IPS DF 4.7 (cell line): Measurements from ENCODE around the gene KNOP1.

Source experiments
- DNase-seq: peaks from one replicate; pipeline ENCODE4 v3.0.0-alpha.2; 2013; ENCODE audit warnings: low spot score; ENCODE audit errors: extremely low read depth

The KNOP1 gene

DNA sequence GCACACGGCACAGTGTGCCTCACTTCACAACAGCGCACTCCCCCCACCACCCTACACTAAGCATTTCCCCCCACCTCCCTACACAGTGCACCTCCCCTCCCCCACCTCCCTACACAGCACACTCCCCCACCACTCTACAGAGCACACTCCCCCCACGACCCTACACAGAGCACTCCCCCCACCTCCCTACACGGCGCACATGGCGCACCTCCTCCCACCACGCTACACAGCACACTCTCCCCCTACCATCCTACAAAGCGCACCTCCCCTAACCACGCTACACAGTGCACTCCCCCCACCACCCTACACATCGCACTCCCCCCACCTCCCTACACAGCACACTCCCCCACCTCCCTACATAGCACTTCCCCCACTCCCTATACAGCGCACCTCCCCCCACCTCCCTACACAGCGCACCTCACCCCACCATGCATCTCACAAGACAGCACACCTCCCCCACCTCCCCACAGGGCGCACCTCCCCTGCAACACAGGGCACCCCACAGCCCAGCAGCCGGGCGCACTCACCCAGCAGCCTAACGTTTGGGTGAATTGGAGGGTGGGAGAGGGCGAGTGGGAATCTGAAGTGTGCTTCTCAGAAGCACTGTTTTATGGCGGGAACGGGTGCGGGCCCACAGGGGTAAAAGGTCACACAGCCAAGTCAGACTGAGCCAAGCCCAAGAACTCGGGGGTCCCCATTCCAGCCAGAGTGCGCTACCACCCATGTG, 10.3 kb downstream of the KNOP1 start:
- DNase-seq, result no peak

DNA sequence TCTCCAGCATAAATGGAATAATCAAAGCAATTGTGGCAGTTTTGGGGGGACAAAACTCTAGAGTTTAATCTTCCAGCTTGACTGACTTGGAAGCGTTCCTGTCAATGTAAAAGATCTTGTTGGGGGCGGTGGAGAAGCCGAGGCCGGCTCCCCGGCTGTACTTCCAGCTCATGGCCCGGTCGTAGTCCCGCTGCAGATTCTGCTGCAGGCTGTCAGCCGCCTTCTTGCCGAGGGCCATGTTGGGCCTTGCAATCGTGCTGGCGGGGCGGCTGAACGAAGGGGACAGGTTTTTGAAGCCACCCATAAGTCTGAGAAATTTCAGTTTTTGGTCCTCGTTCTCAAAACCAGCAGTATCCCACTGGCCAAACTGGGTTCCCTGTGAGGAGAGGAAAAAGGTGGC, 11.2 kb downstream of the KNOP1 start:
- DNase-seq, result no peak

DNA sequence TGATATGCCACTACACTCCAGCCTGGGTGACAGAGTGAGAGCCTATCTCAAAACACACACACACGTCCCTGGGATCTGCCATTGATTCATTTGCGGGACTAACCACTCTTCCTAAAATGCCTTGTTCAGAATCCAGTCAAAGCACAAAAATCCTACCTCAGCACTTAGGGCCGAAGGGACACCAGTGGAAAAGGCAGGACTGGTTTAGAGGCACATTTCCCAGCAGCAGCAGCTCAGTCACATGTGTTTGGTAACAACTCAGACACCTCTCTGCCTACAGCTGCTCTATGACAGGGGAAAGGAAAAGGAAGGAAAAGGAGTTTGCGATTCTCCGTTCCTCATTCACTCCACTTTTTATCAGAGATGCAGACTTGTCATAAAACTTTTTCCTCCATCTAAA, 12.2 kb downstream of the KNOP1 start:
- no peak for DNase-seq

DNA sequence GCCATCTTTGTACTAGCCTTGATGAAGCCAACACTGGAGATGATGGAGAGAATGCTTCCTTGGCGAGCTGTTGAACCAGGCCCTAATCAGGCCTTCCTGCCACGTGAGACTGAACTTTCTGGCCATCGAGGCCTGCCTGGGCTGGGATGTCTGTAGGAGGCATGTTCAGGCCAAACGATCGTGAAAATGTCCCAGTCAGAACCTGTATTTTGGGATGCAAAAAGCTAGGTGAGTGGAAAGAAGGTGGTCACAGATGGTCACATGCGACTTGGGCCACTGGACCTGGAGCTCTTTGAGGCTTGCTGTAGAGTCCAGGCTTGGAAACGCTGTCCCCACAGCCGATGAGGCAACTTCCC, 12.9 kb downstream of the KNOP1 start:
- DNase-seq, result no peak

DNA sequence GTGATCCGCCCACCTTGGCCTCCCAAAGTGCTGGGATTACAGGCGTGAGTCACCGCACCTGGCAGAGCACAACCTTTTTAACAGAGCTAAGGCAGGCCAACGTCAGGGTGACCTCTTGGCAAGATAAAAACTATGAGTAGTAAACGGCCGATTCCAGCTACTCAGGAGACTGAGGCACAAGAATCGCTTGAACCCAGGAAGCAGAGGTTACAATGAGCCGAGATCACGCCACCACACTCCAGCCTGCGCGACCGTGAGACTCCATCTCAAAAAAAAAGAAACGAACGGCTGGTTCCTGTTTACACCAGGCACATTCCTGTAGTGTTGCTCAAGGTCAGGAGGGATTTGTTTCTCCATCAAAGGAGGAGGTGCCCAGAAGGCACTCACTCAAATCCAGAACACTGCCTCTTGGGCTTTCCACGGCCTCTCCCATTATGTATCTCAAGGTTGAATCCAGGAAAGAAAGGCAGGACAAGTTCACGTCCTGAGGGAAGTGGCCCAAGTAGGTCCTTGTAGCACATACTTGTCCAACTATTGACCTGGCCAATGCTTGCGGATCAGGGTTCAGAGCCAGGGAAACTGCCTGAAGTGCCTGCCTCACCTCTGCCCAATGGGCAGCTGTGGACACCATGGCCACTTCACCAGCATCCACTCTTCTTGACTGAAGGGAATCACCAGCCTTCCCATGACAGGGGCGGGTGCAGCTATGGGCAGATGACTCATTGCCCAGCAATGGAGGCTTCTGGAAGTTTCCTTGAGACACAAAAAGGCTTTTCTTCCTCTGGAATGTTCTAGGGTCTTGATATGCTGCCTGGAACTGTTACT, 13.5 kb downstream of the KNOP1 start:
- no peak for DNase-seq

DNA sequence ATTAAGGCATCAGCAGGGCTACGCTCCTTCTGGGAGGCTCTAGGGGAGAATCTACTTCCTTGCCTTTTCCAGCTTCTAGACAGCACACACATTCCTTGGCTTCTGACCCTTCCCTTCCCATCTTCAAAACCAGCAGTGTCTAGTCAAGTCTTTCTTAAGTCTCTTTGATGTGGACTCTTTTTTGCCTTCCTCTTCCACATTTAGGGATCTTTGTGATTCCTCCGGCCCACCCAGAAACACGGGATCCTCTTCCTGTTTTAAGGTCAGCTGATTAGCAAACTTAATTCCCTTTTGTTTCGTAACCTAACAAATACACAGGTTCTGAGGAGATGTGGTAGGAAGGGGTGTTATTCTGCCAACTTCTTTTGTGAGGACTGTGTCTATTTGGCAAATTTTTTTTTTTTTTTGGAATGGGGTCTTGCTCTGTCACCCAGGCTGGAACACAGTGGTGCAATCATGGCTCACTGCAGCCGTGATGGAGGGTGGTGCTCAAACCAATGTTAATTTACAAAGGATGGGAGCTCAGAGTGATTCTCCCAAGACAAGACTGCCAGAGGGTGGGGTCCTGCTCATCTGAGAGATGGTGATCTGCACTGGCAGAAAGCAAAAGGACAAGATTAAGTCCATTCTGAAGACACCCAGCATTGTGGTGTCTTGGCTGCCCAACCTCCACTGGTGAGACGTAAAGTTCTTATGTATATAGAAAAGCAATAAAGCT, 14.7 kb downstream of the KNOP1 start:
- DNase-seq, result no peak

DNA sequence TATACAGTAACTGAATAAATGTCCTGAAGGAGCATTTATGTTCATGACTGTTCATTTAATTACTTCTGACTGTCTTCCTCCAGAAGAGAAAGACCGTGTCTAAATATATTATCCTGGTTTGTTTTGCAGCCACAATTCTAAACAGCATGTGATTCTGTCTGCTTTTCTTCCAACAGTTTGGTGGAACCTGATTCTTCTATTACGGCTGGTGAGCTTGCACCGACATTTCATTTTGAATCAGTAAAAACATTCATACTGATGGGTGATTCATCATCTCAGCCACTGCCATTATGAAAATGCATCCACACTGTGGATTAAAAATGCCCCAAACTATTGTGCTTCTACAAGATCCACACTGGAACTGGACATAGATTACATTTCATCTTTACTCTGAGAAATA, 16.9 kb downstream of the KNOP1 start:
- no peak for DNase-seq

DNA sequence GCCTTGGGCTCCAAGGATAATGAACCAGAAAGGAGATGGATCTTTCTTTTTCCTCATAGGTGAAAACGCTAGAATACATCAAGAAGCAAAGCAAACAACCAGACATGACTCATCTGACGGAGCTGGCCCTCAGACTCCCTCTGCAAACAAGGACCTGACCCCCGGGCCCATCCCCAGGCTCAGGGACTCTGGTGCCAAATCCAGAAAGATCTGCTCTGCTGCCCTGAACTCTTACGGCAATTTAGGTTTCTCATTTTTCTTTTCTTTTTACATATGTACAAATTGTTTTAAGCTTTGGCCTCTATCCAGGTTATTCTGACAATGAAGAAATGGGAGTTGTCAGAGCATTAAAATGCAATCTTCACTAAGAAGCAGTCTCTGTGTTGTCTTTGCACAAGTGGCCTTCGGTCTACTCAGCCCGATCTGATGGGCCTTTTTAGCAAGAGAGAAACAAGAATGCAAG, 17.7 kb downstream of the KNOP1 start:
- no peak for DNase-seq

DNA sequence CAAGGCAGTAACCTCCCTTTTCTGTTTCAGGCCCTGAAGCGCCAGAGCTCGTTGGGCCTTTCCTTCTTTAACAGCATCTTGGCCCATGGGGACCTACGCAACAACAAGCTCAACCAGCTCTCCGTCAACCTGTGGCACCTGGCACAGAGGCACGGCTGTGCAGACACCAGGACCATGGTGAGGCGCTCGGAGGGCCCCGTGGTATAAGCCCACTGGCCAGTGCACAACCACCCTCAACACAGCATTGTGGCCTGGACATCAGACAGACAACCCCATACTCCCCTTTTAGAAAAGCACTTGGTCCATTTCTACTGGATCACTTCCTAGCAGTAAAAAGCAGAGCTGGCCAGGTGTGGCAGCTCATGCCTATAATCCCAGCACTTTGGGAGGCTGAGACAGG, 18.6 kb downstream of the KNOP1 start:
- DNase-seq, result no peak

DNA sequence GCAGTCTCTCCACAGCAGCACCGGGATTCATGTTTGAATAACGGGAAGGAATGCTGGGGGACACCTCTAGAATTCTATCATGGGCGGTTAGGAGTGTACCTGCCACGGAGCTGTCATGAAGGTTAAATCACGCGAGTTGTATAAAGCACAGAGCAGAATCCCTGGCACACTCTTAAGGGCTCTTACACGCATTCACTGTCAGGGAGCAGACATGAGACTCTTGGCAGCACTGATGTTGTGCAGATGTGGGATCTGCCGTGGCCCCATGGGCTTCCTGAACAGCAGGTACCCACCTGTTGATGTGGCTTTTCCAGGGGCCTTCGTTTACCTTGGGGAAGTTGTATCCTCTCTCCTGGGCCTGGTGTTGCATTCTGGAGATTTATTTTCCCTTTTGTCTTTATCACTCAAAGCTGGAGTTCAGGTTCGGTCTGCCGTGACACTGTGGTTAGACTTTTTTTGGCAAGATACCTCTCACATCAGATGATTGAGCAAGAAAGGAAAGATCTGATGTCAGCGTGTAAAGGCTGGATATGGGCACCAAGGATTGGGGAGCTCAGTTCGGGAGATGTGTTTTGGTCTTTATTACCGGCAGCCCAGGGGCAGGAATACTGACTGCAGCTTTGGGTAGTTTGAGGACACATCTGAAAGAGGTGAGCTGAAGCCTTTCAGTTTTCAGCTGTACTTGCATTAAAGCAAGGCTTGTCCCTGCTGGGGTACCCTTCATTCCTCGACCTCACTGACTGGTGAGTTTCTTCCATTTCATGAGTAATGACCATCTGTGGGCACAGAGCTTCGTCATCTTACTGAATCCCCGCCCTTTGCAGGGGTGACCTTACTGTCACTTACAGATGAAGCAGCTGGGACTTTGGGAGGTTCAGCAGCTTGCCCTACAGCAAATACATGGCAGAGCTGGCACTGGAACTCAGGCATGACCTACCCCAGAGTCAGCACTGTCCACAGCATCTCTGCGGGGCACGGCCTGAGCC, 19.3 kb downstream of the KNOP1 start:
- DNase-seq, result no peak

DNA sequence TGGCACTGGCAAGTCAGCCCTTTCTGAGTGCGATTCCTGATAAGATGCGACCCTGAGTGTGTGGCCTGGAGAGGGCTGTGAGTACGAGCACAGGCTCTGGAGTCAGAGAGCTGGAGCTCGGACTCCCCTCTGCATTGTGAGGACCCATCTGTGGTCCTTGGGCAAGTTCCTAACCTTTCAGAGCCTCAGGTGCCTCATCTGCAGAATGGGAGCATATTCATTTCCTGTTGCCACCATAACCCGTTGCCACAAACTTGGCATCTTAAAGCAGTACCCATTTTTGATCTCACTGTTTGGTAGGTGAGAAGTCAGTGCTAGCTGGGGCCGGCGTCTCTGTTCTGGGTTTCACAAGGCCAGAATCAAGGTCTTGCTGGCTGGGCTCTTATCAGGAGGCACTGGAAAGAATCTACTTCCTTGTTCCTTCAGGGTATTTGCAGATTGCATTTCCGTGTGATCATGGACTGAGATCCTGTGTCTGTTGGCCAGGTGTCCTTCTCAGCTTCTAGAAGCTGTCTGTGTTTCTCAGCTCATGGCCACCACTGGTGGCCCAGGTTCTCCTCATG, 20.2 kb downstream of the KNOP1 start:
- DNase-seq, result no peak

DNA sequence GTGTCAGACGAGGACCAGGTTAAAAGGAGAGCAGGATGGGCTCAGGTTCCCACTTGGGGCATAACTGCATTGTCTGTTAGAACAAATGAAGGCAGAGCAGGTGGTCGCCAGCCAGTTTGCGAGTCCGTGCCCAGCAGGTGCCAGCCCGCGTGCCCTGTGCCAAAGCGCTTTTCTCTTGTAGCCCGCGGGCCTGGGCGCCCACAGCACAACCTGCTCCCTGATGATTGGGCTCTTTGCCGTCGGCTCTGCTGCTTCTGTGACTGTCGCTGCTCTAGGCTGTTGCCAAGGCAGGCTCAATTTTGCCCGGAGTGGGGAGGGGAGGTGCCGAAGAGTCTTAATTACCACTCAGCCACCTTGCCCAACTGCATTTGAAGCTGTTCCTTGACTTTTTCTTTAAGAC, 21.1 kb downstream of the KNOP1 start:
- no peak for DNase-seq

DNA sequence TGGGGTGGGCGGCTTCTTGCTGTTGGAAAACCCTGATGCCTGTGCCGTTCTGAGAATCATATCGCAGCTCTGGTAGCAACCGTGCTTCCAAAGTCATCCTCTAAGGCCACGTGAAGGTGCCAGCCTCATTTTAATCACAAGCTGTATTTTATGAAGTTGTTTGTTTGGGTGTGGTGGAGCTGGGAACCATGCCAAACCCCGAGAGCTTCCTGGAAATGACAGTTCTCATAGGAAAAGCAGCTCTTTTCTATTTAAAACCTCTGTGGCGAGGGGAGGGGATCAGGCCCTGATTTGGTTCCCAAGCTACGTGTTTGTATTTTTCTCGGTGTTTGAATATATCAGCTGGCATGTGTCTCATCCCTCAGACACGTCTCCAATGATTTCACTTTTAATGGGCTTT, 21.7 kb downstream of the KNOP1 start:
- DNase-seq, result no peak

DNA sequence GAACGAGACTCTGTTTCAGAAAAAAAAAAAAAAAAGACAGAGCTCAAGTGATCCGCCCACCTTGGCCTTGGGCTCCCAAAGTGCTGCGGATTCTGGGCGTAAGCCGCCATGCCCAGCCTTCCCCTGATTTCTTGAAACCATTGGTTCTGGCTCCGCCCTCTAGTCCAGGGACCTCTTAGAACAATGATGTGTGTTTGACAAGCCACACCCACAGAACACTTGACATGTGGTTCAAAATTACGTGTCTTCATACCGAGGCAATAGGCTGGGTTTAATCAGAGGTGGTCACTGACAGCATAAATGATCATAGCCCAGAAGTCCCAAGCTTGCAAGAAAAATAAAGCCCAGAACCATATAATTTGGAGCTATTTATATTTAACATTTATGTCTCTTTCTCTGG, 23.0 kb downstream of the KNOP1 start:
- no peak for DNase-seq

DNA sequence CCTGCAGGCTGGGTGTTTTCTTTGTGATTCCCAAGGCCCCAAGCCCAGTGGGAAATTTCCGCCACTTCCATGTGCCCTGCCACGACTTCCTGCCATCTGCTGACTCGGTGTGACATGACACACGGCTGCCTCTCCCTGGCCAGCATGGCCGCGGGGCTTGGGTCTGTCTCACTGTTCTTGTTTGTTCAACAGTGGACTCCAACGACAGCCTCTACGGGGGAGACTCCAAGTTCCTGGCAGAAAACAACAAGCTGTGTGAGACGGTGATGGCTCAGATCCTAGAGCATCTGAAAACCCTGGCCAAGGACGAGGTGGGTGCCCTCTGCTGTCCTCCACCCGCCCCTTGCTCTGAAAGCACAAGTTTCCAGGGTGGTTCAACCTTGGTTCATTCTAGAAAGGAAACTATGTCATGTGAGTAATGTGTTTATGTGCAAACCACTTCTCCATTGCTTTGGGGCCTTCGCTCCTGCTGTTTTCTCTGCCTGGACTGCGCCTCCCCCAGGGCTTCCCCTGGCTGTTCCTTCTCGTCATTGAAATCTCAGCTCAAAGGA, 26.8 kb downstream of the KNOP1 start:
- DNase-seq, result no peak

DNA sequence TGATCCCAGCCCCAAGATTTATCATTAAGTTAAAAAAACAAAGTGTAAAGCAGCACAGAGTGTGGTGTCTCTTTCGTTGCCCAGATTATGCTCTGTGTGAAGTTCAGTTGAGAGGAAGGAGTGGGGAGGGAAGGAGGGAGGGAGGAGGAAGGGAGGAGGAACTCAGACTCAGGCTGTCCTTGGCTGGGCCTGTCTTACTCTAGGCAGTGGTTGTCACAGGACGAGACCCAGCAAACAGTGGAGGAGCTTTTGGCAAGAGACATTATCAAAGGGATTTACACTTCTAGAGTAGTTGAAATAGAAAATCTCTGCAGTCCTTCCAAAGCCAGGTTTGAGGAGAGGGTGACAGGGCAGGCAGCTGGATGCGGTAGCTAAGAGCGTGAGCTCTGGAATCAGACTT, 27.8 kb downstream of the KNOP1 start:
- DNase-seq, result no peak

DNA sequence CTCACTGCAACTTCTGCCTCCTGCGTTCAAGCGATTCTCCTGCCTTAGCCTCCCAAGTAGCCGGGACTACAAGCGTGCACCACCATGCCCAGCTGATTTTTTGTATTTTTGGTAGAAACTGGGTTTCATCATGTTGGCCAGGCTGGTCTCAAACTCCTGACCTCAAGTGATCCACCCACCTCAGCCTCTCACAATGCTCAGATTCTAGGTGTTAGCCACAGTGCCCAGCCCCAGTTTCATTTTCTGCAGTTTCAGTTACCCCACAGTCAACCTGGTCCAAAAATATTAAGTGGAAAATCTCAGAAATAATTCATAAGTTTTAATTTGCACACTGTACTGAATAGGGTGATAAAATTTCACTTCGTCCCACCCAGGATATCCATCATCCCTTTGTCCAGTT, 28.7 kb downstream of the KNOP1 start:
- DNase-seq, result no peak

DNA sequence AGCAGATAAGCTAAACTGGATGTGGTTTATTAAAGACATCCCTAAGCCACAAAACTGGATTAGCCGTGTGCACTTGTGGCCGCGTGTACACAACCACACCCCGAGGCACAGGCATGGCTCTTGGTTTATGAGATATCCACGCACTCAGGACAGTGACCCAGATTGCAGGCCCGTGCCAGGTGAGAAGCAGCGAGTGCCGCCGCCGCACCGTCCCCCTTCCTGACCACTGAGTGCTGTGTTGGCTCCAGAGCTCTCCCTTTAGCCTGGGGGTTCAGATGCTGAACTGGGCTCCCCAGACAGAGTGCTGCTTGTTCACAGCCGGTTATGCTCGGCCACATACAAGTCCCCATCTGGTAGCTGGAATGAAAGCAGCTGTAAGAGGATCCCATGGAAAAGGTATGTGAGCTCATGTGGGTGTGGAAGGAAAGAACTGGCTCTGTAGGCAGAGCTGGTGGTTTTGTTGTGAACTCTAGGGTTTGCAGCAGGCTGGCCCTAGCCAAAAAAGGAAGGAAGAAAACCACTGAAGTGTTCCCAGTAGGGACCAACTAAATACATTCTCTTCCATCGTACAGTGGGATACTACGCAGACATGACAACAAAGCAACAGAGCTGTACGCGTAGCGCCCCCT, 29.5 kb downstream of the KNOP1 start:
- DNase-seq, result no peak

DNA sequence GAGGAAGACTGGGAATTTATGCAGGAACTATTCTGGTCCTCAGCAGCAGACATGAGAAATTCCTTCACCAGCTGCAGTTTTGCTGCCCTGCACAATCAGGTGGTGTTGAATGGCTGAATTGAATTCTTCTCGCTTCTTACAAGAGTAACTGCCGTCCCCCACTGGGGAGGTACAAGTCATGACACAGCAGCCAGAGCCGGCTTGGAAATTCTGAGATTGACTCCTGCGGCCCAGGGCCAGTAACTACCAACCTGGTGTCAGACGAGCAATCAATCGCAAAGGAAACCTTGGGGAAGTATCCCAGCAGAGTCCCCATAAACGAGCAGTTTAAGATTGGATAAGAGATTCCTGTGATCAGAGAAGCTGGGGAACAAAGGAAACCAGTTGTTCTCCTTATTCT, 30.7 kb downstream of the KNOP1 start:
- DNase-seq, result no peak

DNA sequence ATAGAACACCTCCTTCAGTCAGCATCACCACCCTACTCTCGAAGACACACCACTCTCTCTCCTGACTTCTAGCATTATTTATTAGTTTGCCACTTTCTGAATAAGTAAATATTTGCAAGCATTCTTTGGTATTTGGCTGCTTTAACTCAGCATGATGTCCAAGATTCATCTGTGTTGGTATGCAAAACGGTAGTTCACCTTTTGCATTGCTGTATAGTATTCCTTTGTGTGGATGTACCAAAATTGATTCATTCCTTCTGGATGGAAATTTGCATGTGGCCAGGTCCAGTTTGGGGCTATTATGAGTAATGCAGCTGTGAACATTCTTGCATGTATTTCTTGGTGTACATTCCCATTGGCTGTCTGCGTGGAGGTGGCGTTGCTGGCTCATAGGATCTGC, 32.9 kb downstream of the KNOP1 start:
- DNase-seq, result no peak
